SHP77 treated with DMSO at 0.1 percent for 48 hours (cell line): ENCODE data around the gene CAMK1D.
"Not testable (repeated sequence)": the region's sequence is repeated elsewhere in the genome, so short reads cannot be mapped to it uniquely, and the experiment has no call there.

Experiments used
- DNase-seq: peaks from one replicate; lab custom pipeline; 2025; lab: John Stamatoyannopoulos, UW

The CAMK1D gene

DNA sequence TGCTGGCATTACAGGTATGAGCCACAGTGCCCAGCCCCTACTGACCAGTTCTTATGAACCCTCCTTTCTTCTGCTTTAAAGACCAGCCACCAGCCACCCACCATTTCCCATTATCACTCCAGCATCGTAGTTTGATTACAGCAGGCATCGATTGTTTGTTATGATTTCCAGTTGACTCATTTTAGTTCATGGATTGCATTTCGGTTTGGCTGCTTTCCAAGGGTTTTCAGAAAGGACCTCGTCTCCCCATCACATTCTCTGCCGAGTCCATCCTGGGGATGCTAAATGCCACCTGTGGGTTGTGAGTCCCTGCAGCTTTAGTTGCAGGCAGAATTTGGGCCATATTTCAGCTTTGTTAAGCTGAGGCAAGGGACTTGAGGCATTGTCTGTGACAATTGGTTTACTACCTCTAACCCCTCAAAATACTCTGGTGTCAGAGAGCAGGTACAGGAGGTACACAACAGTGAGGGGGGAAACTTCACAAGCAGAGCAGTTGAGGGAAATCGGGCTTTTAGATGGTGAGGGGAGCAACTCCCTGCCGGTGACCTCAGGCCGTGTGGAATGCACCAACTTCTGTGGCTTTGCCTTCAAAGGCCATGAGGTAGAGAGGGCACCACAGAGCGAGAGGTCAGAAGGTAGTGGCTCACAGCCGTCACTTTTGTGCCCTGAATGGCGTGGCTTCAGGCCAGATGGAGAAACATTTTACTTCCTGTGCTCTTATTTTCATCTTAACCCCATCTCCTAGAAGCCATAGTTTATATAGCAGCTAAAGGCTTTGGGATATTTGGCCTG is 448.3 kb downstream of the CAMK1D start:
- DNase-seq = no peak

DNA sequence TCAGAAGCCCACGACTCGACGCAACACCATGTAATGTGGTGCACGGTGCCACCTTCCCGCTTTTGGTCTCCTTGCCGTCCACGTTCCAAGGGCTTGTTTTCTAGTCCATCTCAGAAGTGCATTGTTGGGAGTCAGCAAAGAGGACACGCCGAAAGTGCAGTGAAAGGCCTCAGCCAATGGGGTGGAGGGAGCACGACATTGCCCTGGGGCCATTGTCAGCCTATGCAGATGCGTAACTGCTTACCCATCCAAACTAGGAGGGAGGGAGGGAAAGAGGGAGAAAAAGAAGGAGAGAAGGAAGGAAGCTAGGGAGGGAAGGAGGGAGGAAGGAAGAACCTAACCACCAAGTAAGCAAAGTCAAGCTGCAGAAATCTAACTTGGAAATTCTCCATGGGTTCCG is 449.8 kb downstream of the CAMK1D start:
- no peak for DNase-seq

DNA sequence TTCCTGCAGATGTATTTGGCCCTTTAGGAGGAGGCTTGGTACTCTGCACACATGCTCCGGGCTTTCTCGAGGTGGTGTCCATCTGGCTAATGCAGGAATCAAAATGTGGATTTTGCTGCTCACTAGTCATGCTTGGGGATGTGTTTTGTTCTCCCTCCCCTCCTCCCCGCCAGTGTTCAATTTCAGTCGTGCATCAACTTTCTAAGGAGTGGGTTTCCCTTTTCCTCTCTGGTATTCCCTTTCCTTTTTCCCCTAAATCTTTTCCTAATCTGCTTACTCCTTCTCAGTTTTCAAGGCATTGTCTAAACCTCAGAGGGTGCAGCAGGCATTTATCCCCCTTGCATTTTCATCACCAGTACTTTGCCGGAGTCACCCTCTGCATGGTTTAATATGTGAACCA is 450.4 kb downstream of the CAMK1D start:
- DNase-seq = no peak

DNA sequence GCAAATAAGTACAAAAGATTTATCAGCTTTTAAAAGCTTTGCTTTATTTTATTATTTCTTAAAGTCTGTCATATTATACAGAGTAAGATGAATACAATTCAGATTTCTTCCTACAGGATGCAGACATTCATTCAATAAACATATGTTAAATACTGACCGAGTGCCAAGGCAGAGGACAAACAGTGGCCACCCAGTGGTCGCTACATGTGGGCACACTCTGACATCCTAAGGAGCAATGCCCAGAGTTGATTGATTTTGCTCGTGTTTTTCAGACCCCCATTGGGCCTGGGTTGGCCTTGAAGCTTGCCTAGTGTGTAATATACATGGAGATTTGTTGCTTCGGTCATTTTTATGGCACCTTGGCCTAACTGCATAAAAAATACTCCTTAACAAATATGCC is 451.0 kb downstream of the CAMK1D start:
- no peak for DNase-seq

DNA sequence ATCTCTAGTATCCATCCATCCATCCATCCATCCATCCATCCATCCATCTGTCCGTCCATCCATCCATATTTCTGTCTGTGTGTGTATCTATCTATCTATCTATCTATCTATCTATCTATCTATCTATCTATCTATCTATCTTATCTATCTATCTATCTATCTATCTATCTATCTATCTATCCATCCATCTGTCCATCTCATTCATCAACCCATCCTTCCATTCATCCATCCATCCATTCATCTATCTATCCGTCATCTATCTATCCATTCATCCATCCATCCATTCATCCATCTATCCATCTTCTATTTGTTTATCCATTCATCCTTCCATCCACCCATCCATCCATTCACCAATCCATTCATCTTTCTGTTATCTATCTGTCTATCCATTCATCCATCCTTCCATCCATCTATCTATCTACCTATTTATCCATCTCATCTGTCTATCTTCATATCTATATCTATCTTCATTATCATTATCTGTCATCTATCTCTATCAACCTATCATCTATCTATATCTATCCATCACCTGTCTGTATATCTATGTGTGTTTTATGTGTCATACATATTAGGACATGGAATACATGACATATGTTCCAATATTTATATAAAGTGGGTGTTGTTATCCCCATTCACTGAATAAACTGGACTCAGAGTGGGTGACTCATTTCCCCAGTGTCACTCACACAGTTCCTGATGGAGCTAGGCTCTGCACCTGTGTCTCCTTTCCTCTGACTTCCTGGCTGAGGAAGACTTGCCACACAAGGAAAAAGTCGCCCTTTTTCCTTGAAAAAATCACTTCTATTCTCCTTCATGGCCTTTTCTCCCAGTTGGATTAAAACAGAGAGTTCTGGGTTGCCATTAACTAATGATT is 452.1 kb downstream of the CAMK1D start:
- no peak for DNase-seq

DNA sequence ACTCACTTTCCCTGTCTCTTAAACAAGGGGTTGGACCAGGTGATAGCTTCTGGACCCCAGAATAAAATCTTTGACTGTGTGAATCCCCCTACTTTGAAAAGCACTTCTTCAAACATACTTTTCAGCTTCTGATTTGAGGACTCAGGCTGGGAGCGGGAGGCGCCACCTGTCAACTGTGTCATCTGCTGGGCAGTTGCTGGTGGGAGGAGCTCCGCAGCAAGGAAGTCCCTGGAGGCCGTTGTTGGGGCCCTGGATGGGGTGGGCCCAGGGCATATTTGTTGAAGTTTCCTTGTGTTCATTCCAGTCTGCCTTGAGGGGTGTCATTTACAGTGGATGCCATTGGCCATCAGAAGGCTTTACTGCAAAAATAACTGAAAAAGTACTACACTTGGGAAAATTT is 454.4 kb downstream of the CAMK1D start:
- DNase-seq = no peak

DNA sequence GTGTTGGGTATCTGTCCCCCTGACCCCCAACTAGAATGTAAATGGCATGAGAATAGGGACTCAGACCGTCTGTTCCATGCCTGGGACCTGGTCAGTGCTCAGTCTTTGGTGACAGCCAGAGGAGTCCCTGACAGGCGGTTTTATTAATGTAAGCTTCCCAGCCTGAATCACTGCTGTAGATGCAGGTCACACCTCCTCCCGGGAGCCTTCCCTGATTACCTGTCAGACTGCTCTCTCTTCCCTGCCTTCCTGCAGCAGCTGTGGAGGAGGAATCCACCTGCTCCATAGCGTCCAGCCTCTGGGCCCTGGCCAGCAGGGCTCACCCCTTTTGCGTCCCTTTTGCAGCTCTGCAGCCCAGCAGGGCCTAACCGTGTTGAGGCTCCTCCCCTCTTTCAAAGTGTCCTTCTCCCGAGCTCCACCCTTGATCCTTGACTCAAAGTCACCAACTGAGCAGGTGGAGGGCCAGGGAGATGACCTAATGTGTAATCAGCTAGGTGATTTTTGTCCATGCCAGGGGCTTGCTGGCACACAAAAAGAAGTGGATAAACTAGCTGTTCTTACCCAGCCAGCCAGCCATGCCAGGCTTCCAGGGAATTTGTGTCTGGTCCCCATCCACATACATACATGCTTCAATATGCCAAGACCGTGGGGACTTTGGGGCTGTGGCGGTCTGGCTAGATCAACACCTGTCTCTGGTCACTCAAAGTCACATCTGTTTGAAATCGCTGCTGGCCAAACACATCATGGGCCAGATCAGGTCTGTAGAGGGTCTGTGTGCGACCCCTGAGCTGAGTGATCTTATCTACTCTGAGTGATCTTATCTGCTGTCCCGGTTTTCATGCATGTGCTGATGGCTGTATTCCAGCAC is 457.1 kb downstream of the CAMK1D start:
- DNase-seq = no peak

DNA sequence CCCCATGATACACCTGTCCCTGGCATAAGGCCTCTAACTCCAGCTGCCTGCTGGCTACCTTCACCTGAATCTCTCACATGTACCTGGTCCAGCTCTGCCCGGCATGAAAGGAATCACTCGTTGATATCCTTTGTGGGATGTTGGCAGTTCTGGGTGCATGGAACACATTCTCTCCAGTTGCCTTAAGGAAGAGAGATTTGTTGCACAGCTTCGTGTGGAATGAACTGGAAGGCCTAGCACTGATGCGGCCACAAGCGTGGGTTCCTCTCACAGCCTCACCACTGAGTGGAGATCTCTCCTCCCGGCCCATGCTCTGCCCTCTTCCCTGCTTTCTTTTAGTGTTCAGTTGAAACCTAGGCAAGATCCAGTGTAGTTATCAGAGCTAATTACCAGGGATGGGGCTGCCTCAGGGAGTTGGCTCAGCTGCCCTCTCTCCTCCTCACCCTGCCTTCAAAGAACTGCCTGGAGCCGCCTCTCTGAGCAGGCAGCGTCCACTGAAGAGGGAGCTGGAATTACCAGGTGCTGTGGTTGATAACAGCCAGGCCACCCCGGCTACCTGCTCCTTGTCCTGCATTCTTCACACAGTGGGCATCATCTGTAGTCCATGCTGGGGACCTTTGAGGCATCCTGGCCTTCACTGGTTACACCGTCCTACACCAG is 457.9 kb downstream of the CAMK1D start:
- DNase-seq = no peak

DNA sequence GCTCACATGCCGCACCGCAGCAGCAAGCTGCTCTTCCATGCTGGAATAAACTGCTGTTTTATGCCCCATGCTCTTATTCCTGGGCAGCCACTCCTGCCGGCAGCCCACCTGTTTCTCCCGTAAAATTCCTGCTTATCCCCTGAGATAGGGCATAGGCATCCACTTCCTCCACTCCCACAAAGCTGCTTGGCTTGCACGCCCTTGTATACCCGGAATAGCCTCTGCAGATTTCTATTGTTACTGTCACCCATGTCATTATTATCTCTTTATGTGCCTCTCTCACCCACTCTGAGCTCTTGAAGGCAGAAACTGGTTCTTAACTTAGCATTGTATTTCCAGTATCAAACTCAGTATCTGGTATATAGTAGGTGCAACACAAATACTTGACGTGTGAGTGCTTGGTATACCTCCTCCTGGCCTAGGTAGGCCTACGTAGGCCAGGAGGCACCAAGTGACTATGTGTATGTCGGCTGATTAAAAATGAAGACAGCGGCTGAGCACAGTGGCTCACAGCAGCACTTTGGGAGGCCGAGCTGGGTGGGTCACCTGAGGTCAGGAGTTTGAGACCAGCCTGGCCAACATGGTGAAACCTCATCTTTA is 458.8 kb downstream of the CAMK1D start:
- no peak for DNase-seq

DNA sequence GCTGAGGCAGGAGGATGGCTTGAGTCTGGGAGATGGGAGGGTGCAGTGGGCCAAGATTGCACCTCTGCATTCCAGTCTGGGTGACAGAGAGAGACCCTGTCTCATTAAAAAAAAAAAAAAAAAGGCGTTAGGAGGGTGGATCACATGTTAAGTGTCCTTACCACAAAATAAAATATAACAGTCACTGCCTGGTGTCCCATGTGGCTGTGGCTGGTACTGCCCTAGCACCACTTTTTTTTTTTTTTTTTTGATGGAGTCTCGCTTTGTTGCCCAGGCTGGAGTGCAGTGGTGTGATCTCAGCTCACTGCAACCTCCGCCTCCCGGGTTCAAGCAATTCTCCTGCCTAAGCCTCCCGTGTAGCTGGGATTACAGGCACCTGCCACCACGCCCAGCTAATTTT is 460.7 kb downstream of the CAMK1D start:
- not testable (repeated sequence) for DNase-seq

DNA sequence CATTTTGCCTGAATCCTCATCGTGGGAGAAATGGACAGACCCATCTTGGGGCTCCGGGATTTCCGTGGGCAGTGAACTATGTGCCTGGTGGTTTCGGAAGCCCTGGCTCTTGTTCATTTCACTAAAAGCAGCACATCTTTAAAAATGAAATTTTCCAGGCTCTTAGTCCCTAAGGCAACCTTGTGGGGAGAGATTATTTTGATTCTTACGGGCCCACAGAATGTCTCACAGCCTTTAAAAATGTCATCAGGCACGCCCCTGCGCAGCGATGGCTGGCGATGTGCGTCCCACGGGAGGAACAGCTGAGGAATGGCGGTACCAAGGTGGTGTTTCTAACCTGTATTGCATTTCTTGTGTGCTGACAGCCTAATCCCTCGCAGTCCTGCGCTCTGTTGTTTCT is 462.5 kb downstream of the CAMK1D start:
- no peak for DNase-seq

DNA sequence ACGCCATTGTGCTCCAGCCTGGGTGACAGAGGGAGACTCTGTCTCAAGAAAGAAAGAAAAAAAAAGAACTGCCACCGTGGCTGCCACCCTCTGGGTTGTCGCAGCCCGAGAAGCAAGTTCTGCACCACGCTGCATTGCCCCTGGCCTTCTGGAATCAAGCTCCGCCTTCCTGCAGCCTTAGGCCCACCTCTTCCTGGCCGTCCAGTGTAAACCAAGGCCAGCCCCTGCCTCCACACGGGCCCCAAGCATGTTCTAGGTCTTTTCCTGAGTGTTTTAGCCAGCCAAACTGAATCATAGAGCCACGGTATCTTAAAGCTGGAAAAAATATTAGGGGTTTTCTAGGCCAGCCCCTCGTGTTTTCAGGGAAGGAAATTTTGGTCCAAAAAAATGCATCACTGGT is 463.2 kb downstream of the CAMK1D start:
- DNase-seq = no peak

DNA sequence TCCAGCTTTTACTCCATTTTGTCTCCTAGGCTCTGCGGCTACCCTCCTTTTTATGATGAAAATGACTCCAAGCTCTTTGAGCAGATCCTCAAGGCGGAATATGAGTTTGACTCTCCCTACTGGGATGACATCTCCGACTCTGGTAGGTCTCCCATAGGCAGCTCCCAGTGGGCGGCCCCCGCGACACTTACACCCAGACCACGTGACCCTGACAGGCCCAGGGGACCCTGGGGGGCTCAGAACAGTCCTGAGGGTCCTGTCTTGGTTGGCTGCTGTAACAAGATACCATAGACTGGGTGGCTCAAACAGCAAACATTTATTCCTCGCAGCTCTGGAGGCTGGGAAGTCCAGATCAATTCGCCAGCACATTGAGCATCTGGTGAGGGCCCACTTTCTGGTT is 464.8 kb downstream of the CAMK1D start:
- DNase-seq = no peak

DNA sequence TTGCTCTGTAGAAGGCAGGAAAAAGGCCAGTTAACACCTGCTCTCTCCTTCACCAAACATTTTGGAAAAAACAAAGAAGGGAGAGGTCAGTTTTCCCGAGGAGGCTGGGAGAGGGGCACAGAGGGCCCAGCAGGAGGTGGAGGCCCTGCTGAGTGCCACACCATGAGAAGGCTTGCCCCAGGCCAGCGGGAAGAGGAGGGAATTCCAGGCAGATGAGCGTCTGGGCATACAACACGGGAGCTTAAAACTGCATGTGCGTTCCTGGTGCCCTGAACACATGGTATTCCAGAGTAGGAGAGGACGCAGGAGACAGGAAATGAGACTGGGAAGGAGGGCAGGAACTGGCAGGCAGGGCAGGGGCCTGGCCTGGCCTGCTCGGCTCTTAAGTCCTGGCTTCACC is 469.7 kb downstream of the CAMK1D start:
- DNase-seq = no peak

DNA sequence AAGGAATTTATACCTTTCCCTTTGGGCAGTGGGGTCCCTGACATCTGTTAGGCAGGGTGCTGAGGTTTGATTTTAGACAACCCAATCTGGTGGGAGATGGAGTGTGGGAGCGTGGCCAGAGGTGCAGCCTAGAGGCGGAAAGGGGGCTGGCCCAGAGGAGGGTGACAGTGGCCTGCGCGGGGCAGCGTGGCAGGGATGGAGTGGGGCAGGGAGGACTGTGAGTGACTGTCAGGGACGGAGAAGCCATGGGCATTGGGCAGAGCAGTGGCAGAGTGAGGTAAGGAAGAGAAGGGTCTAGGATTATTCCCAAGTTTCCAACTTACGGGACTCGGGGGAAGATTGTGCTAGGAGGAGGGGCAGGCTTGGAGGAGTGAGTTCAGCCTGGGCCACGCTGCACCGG is 470.3 kb downstream of the CAMK1D start:
- DNase-seq = no peak

DNA sequence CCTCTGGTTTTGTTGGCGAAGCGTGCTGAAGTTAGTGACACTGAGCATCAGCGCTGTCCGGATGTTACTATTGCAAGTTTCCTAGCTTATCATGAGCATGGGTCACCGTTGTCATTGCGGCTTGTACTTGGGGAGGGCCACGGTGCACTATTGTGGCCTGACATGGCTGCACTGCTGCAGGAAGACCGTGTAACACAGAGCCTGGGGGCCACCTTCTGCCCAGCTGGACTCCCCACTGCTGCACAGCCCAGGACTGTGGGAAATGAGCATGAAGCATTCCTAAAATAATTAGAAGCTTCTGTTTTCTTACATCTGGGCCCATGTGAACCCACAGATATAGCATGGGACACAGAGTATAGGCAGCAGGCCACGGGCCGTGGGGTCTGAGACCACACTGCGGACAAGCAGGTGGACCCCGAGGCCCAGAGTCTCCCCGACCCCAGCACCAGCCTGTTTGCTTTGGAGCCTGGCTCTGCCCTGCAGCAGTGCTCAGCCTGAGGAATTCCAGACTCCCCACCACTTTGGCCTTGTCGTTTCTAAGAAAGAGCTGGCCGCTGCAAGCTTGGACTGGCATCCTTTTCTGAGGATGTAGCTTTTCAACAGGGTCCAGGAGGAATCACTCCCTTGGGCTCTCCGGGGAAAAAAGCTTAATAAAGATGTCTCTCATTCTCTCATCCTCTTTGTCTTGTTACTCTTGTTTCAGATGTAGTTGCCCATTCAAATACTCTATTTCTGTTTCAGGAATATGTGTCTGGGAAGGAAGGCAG is 473.0 kb downstream of the CAMK1D start:
- no peak for DNase-seq

DNA sequence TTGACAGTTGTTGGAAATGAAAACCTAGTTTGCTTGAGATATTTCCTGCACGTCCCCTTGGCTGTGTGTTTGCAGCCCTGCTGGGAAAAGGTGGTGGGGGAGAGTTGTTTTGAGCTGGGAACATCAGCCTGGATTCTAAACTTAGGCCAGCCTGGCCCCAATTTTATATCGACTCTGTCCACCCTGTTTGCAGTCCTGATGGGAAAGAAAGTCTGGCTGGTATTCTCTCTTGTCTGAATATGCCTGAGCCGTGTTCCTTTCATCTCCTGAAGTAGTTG is 473.5 kb downstream of the CAMK1D start:
- DNase-seq = no peak

DNA sequence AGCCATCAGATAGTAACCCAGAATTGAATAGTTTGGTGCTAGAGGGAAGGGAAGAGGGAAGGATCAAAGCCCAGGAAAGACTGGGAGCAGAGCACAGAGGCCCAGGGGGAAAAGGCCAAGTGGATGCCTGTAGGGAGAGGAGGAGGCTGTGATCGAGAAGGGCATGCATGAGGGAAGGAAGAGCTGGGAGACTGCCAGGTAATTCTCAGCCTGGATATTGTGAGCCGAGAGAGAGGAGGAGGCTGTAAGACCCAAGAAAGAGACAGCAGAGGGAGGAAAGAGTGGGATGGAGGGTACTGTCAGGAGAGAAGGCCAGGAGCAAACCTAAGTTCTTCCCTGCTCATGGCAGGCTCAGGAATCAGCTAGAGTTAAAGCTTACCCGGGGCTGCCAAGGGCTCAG is 474.0 kb downstream of the CAMK1D start:
- DNase-seq = no peak

DNA sequence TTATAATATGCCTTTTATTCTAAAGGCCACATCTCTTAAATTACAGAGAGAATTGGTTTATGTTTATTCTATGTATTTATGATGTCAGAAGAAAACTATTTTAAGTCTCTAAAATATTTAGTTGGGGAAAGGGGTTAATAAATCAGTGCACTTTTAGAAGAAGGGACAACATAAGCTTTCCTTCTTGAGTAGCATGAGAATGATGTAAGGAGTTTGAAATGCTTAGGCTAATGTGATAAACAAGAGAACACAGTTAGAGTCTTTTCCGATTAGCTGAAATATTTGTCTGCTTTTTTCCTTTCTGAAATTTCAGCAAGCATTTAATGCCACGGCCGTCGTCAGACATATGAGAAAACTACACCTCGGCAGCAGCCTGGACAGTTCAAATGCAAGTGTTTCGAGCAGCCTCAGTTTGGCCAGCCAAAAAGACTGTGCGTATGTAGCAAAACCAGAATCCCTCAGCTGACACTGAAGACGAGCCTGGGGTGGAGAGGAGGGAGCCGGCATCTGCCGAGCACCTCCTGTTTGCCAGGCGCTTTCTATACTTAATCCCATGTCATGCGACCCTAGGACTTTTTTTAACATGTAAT is 476.0 kb downstream of the CAMK1D start:
- DNase-seq = no peak

DNA sequence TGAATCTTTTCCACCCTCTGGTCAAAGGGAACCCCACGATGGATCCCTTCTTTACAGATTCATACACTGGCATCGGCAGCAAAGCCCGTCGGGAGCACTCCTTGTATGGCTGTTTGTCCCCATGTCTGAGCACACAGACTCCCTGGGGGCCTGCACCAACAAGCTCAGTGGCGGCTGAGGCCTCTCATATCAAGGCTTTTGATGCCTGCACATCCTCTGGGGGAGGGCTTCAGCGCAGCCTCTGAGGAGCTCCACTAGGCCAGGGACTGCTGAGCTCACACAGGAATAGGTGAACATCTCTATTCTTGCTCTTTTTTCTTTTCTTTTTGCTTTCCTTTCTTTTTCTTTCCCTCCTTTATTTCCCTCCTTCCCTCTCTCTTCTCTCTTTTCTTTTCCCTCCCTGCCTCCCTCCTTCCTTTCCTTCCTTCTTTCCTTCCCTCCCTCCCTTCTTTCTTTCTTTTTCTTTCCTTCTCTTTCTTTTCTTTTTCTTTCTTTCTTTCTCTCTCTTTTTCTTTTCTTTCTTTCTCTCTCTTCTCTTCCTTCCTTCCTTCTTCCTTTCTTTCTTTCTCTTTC is 477.5 kb downstream of the CAMK1D start:
- no peak for DNase-seq
